Loucy (cell line): ENCODE measurements around the gene TARBP1.

ENCODE experiments used
- H2AFZ ChIP-seq: fragments of 200-600 bp; sonication (generic); 2 replicates; pipeline ENCODE4 v1.6.0; 2016; ENCODE audit warnings: antibody characterized with exemption, mild to moderate bottlenecking, low read length, moderate library complexity
- H3F3A ChIP-seq: fragments of 200-600 bp; 2 replicates; pipeline ENCODE4 v1.6.0; 2016; ENCODE audit warnings: antibody characterized with exemption, low read depth, mild to moderate bottlenecking
- H3K27me3 ChIP-seq: fragments of 200-600 bp; sonication (generic); 2 replicates; pipeline ENCODE4 v1.6.1; 2014; ENCODE audit warnings: low read length, mild to moderate bottlenecking; ENCODE audit not compliant: insufficient read depth, poor library complexity, severe bottlenecking
- H3K36me3 ChIP-seq: fragments of 200-600 bp; sonication (generic); 2 replicates; pipeline ENCODE4 v1.6.1; 2016; ENCODE audit warnings: low read length; ENCODE audit not compliant: insufficient read depth
- H3K4me1 ChIP-seq: fragments of 200-600 bp; sonication (generic); 2 replicates; pipeline ENCODE4 v1.5.1; 2014; ENCODE audit warnings: low read length, mild to moderate bottlenecking; ENCODE audit not compliant: insufficient read depth, poor library complexity, severe bottlenecking
- H3K4me2 ChIP-seq: fragments of 200-600 bp; sonication (generic); 2 replicates; pipeline ENCODE4 v1.6.0; 2014; ENCODE audit warnings: antibody characterized with exemption, low read length, low read depth, mild to moderate bottlenecking; ENCODE audit not compliant: poor library complexity, severe bottlenecking
- H3K4me3 ChIP-seq: fragments of 200-600 bp; sonication (generic); 2 replicates; pipeline ENCODE4 v1.5.1; 2014; ENCODE audit warnings: low read length, mild to moderate bottlenecking, mixed read lengths; ENCODE audit not compliant: poor library complexity, severe bottlenecking
- H3K79me2 ChIP-seq: fragments of 200-600 bp; sonication (generic); 2 replicates; pipeline ENCODE4 v1.6.1; 2014; ENCODE audit warnings: low read length; ENCODE audit not compliant: insufficient read depth
- H3K9ac ChIP-seq: fragments of 200-600 bp; sonication (generic); 2 replicates; pipeline ENCODE4 v1.6.0; 2014; ENCODE audit warnings: mild to moderate bottlenecking, low read depth, low read length, moderate library complexity; ENCODE audit not compliant: poor library complexity, severe bottlenecking
- H3K9me2 ChIP-seq: fragments of 200-600 bp; sonication (generic); replicated peaks from 2 replicates; pipeline ENCODE4 v1.6.1; 2016; ENCODE audit warnings: low read depth, low read length, mixed read lengths
- H3K9me3 ChIP-seq: fragments of 200-600 bp; sonication (generic); 2 replicates; pipeline ENCODE4 v1.6.1; 2014; ENCODE audit warnings: mild to moderate bottlenecking, antibody characterized with exemption, low read length, low read depth; ENCODE audit not compliant: insufficient read depth
- H4K20me1 ChIP-seq: fragments of 200-600 bp; sonication (generic); 2 replicates; pipeline ENCODE4 v1.6.0; 2014; ENCODE audit warnings: antibody characterized with exemption, low read length, mild to moderate bottlenecking; ENCODE audit not compliant: insufficient read depth, poor library complexity, severe bottlenecking
- CTCF ChIP-seq: fragments of 200-600 bp; sonication (generic); conservative IDR thresholded peaks from 2 replicates; pipeline ENCODE4 v1.5.1; 2014; ENCODE audit warnings: mild to moderate bottlenecking, antibody characterized with exemption, low read length
- EZH2phosphoT487 ChIP-seq: fragments of 200-600 bp; IDR thresholded peaks from 2 replicates; pipeline ENCODE4 v1.6.1; 2018; ENCODE audit warnings: antibody characterized with exemption, mild to moderate bottlenecking, moderate library complexity, borderline replicate concordance

The TARBP1 gene

GRCh38 chr1:234490793-234491479 lies 12.0 kb upstream of the TARBP1 start:
- H3K4me2 ChIP-seq = no peak overlapping the region
- H3K4me1 ChIP-seq = peaks cover 4% of the 10 kb centered on the region
- no peak overlapping the region for H3K4me3 ChIP-seq
- H3K9me2 ChIP-seq = no peaks in the 10 kb centered on the region
- TF ChIP-seq EZH2phosphoT487 = no peak
- no peak for TF ChIP-seq CTCF
- no peaks in the 10 kb centered on the region for H3F3A ChIP-seq
- H3K9ac ChIP-seq = no peak overlapping the region
- H3K27me3 ChIP-seq = no peaks in the 10 kb centered on the region
- no peak overlapping the region for H2AFZ ChIP-seq
- no peaks in the 10 kb centered on the region for H3K9me3 ChIP-seq
- no peaks in the 10 kb centered on the region for H3K79me2 ChIP-seq
- H4K20me1 ChIP-seq = no peaks in the 10 kb centered on the region
- H3K36me3 ChIP-seq = no peaks in the 10 kb centered on the region

- Histone ChIP-seq H3K4me2 (no peak overlapping the region), H3K4me3 (no peak overlapping the region), H3K79me2 (no peaks in the 10 kb centered on the region), H3K4me1 (peaks cover 4% of the 10 kb centered on the region), H3K36me3 (no peaks in the 10 kb centered on the region), H3F3A (no peaks in the 10 kb centered on the region), H3K9me2 (no peaks in the 10 kb centered on the region), H3K9ac (no peak overlapping the region), H2AFZ (no peak overlapping the region), H3K9me3 (no peaks in the 10 kb centered on the region), H3K27me3 (no peaks in the 10 kb centered on the region), H4K20me1 (no peaks in the 10 kb centered on the region)
- TF ChIP-seq EZH2phosphoT487 (no peak), CTCF (no peak)
These were observed 10.7 kb upstream of the TARBP1 start for GRCh38 chr1:234489698-234490077.

- no peaks in the 10 kb centered on the region for H3F3A ChIP-seq
- H3K9me3 ChIP-seq = no peaks in the 10 kb centered on the region
- no peaks in the 10 kb centered on the region for H3K27me3 ChIP-seq
- no peaks in the 10 kb centered on the region for H3K79me2 ChIP-seq
- H2AFZ ChIP-seq = no peak overlapping the region
- no peak for TF ChIP-seq CTCF
- no peak for TF ChIP-seq EZH2phosphoT487
- no peaks in the 10 kb centered on the region for H3K9me2 ChIP-seq
- H3K36me3 ChIP-seq = no peaks in the 10 kb centered on the region
- no peak overlapping the region for H3K9ac ChIP-seq
- no peaks in the 10 kb centered on the region for H4K20me1 ChIP-seq
- H3K4me2 ChIP-seq = no peak overlapping the region
- H3K4me1 ChIP-seq = peaks cover 4% of the 10 kb centered on the region
- H3K4me3 ChIP-seq = no peak overlapping the region
These were observed 10.2 kb upstream of the TARBP1 start for GRCh38 chr1:234489007-234489697.
